Prostate gland (tissue), 2 donors: ENCODE measurements around the gene MRM3. TPM values are rescaled to one million over a fixed set of nuclear protein-coding genes. Genes with fewer than 3 reads are reported as not detected.
A peak's percentile ranks its signal among the peaks of the same experiment; 100 is the strongest.

ENCODE experiments used
- DNase-seq: peaks from one replicate; pipeline ENCODE4 v3.0.0-alpha.2; 2019; ENCODE audit warnings: low spot score
- H3K27ac ChIP-seq, 2 donors: fragments of 200-600 bp; sonication (generic); 2 replicates each; pipeline ENCODE4 v1.5.1; 2017 to 2019
- H3K27me3 ChIP-seq: fragments of 200-600 bp; sonication (generic); replicated peaks from 2 replicates; pipeline ENCODE4 v1.5.1; 2019; ENCODE audit not compliant: insufficient read depth
- H3K36me3 ChIP-seq, 2 donors: fragments of 200-600 bp; sonication (generic); 1 replicate in 1 of 2; 2 replicates in 1 of 2; pipeline versions ENCODE4 v1.5.1 to v1.8.1; 2017 to 2019
- H3K4me1 ChIP-seq: fragments of 200-600 bp; sonication (generic); replicated peaks from 2 replicates; pipeline ENCODE4 v1.5.1; 2019
- H3K4me3 ChIP-seq, 2 donors: fragments of 200-600 bp; sonication (generic); 2 replicates each; pipeline ENCODE4 v1.5.1; 2017 to 2019
- H3K9me3 ChIP-seq: fragments of 200-600 bp; sonication (generic); 2 replicates; pipeline ENCODE4 v1.5.1; 2017
- CTCF ChIP-seq, 4 experiments: fragments of 200-600 bp in 2 of 4; fragments of 450-650 bp in 2 of 4; sonication (generic) in 2 of 4; IDR thresholded peaks; 1 replicate in 3 of 4; 2 replicates in 1 of 4; pipeline ENCODE4 v1.5.1; 2016 to 2019; ENCODE audit warnings: antibody characterized with exemption in 4 of 4, mild to moderate bottlenecking in 2 of 4, moderate library complexity in 2 of 4
- POLR2A ChIP-seq: fragments of 450-650 bp; IDR thresholded peaks from one replicate; pipeline ENCODE4 v1.6.1; 2016; ENCODE audit warnings: antibody characterized with exemption, mild to moderate bottlenecking
- POLR2AphosphoS5 ChIP-seq: sonication (generic); formaldehyde crosslinking; IDR thresholded peaks from one replicate; pipeline ENCODE4 v1.6.1; 2017; ENCODE audit warnings: antibody characterized with exemption
- WGBS: methylation state at CpG from one replicate; pipeline ENCODE4 v1.1.5; 2018; 5-methylcytosine and 5-hydroxymethylcytosine counted together
- intact Hi-C: fragments of 100-400 bp; cut with DNase I; formaldehyde crosslinking; loops from one replicate; pipeline ENCODE4 v1.14.2; 2022
- total RNA-seq, 2 donors: library from RNA; depleted of rRNA; stranded (reverse); fragments of >200 nt; gene quantifications; one replicate each; pipeline ENCODE4 v1.1.0, GENCODE V29; 2016

Gene MRM3
- total RNA-seq, result 10 to 100 TPM; 15.1 to 22.3 TPM

GRCh38 chr17:781805-782731 lies at the start of gene MRM3, which contains the start of gene GLOD4:
Gene MRM3 (plus strand): TSS chr17:782353. CDS start chr17:782379, 26 bp downstream.
Gene GLOD4 (minus strand): TSS chr17:782280. CDS start chr17:782255, 25 bp downstream.
- TF ChIP-seq POLR2A (peak; percentile 78), POLR2AphosphoS5 (peak; percentile 98), CTCF (IDR thresholded peaks at IDR 0.05) (peak in 2 of 4 experiments; percentile 48 to 65)
- Histone ChIP-seq H3K27ac (peak within 1 kb of the TSS; percentile 78 to 79), H3K36me3 (no peaks in the 10 kb centered on the region), H3K4me3 (peak within 1 kb of the TSS; percentile 70 to 88), H3K9me3 (no peaks in the 10 kb centered on the region), H3K4me1 (peaks cover 7% of the 10 kb centered on the region), H3K27me3 (no peaks in the 10 kb centered on the region)
- WGBS, result under 1% methylated on average over 56 of the region's 87 CpGs
- intact Hi-C loops, result no loop called here
- DNase-seq, result peak; percentile 90

GRCh38 chr17:732902-733720 lies 49.0 kb upstream of the MRM3 start:
- H3K36me3 ChIP-seq, result no peaks in the 10 kb centered on the region
- no peaks in the 10 kb centered on the region for H3K9me3 ChIP-seq
- WGBS, result 5% methylated on average over 25 of the region's 57 CpGs
- TF ChIP-seq POLR2A (no peak), POLR2AphosphoS5 (peak; percentile 22)
- H3K27ac ChIP-seq, result peak overlapping the region; percentile 88 to 92
- peak; percentile 48 for DNase-seq
- intact Hi-C loops, result loop anchor here (10.0 kb wide), 1 partner anchor 252 kb away; no protein-coding TSS in a partner anchor
- H3K27me3 ChIP-seq, result no peaks in the 10 kb centered on the region
- peaks cover 4% of the 10 kb centered on the region for H3K4me1 ChIP-seq
- H3K4me3 ChIP-seq, result peak overlapping the region; percentile 75 to 80

GRCh38 chr17:733743-734142 lies 48.4 kb upstream of the MRM3 start:
- peak overlapping the region in 1 of 2 donors; percentile 80 for H3K4me3 ChIP-seq
- H3K36me3 ChIP-seq, result no peaks in the 10 kb centered on the region
- 59% methylated on average over 10 of the region's 10 CpGs for WGBS
- no peaks in the 10 kb centered on the region for H3K27me3 ChIP-seq
- H3K4me1 ChIP-seq, result peaks cover 4% of the 10 kb centered on the region
- no peaks in the 10 kb centered on the region for H3K9me3 ChIP-seq
- no peak overlapping the region for H3K27ac ChIP-seq
- intact Hi-C loops, result loop anchor here (10.0 kb wide), 1 partner anchor 251 kb away; no protein-coding TSS in a partner anchor
- TF ChIP-seq CTCF (IDR thresholded peaks at IDR 0.05), result no peak
- no peak for TF ChIP-seq POLR2A
- TF ChIP-seq POLR2AphosphoS5, result no peak
- no peak for DNase-seq

- no peaks in the 10 kb centered on the region for H3K27me3 ChIP-seq
- no peak overlapping the region for H3K4me3 ChIP-seq
- 63% methylated on average over 13 of the region's 13 CpGs for WGBS
- TF ChIP-seq POLR2A (no peak), CTCF (IDR thresholded peaks at IDR 0.05) (no peak)
- H3K4me1 ChIP-seq, result no peaks in the 10 kb centered on the region
- no peak for DNase-seq
- no peaks in the 10 kb centered on the region for H3K9me3 ChIP-seq
- H3K27ac ChIP-seq, result no peak overlapping the region
- no peaks in the 10 kb centered on the region for H3K36me3 ChIP-seq
- intact Hi-C loops, result loop anchor here (10.0 kb wide), 1 partner anchor 247 kb away; no protein-coding TSS in a partner anchor
Observed at GRCh38 chr17:737561-738113, 44.5 kb upstream of the MRM3 start.
